AG04449 (cell line): ENCODE measurements around the gene CHPF2.

ENCODE experiments used
- CTCF ChIA-PET: fragments of 350-600 bp; formaldehyde crosslinking; extraction: SDS; loops from one replicate; lab custom pipeline; 2021; ENCODE audit warnings: antibody characterized with exemption; lab: Yijun Ruan, JAX
- POLR2A ChIA-PET: fragments of 400-600, 350-600 bp; formaldehyde crosslinking; extraction: SDS; loops from one replicate; lab custom pipeline; 2020; ENCODE audit warnings: antibody characterized with exemption, inconsistent platforms; lab: Yijun Ruan, JAX
- DNase-seq: peaks from one replicate; pipeline ENCODE4 v3.0.0-alpha.2; 2010; ENCODE audit warnings: low read depth, low spot score
- H3K4me3 ChIP-seq: 2 replicates; pipeline ENCODE4 v1.5.1; 2011; ENCODE audit warnings: low read depth, mild to moderate bottlenecking, control low read depth, low read length
- TF ChIP-seq, protein P1 (sequence below): IDR thresholded peaks from one replicate; pipeline ENCODE4 v1.5.1; 2011; ENCODE audit warnings: mild to moderate bottlenecking, moderate library complexity, low read length, control low read depth, inconsistent platforms; ENCODE audit not compliant: insufficient read depth; ENCODE audit errors: missing control alignments

CHPF2 gene

DNA sequence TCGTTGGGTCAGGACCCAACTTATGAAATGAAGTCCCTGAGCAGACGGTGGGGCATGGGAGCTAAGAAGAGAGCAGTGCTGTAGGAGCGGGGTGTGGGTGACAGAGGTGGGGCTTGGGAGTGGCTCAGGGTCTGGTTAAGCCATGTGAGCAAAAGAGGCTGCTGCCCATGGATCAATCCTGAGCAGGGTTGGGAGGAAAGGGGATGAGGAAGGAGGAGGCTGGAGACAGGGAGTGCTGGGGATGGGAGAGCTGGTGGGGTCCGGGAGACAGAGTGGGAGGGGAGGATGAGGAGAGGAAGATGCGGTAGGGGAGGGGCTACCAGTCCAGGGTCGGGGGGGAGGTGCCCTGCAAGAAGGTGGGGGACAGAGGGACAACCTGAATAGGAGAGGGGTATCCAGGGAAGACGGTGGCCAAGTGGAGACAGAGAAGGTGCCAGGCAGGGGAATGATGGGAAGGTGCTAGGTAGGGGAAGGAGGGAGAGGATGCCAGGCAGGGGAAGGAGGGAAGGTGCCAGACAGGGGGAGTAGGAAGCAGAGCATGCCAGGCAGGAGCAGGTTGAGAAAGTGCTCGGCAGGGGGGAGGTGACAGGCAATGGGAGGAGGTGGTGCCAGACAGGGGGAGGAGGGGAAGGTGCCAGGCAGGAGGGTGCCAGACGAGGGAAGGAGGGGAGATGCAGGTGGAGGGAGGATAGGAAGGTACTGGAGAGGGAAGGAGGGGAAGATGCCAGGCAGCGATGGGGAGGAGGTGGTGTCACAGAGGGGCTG is 43.7 kb downstream of the CHPF2 start:
- DNase-seq: no peak
- peak overlapping the region; percentile 58 for H3K4me3 ChIP-seq
- TF ChIP-seq, protein P1, sequence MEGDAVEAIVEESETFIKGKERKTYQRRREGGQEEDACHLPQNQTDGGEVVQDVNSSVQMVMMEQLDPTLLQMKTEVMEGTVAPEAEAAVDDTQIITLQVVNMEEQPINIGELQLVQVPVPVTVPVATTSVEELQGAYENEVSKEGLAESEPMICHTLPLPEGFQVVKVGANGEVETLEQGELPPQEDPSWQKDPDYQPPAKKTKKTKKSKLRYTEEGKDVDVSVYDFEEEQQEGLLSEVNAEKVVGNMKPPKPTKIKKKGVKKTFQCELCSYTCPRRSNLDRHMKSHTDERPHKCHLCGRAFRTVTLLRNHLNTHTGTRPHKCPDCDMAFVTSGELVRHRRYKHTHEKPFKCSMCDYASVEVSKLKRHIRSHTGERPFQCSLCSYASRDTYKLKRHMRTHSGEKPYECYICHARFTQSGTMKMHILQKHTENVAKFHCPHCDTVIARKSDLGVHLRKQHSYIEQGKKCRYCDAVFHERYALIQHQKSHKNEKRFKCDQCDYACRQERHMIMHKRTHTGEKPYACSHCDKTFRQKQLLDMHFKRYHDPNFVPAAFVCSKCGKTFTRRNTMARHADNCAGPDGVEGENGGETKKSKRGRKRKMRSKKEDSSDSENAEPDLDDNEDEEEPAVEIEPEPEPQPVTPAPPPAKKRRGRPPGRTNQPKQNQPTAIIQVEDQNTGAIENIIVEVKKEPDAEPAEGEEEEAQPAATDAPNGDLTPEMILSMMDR: no peak
- POLR2A ChIA-PET: no interaction called here
- CTCF ChIA-PET: no interaction called here

DNA sequence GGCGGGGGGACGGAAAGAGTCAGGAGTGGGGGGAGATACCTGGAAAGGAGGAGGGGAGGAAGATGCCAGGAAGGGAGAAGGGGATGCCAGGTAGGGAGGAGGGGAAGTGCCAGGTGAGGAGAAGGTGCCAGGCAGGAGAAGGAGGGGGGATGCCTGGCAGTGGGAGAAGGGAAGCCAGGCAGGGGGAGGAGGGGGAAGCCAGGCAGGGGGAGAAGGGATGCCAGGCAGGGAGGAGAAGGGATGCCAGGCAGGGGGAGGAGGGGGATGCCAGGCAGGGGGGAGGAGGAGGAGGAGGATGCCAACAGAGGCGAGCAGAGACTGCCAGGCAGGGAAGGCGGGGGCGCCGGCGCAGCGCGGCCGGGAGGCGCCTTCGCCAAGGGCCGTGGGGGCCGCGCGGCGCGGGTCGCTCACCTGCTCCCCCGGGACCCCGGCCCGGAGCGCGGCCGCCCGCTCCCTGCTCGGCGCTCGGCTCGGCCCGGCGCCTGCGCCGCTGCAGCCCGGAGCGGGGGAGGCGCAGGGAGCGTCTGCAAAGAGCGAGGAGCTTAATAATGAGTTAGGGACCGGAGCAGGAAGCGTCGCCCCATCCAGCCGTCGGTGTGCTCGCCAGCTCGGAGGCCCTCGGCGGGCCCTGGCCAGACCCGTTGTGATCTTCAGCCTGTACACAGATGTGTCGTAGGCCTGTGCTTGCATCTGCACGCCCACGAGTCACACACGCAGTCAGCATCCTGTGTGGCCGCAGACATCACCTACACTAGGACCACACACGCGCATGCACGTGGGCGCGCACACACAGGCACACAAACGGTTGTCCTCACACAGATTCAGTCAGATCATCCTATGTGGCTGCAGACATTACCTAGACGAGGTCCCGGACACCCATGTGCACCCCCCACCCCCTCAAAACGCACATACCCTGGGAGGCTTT is 44.6 kb downstream of the CHPF2 start:
- ChIA-PET CTCF (interaction anchor here (0.7 to 2.4 kb wide), 5 partner anchors 18 to 39 kb away, joined by 3 to 5 read pairs (median 3); no protein-coding TSS in a partner anchor), POLR2A (interaction anchor here (0.5 kb wide), 1 partner anchor 30 kb away, joined by 3 read pairs; no protein-coding TSS in a partner anchor)
- peak overlapping the region; percentile 58 for H3K4me3 ChIP-seq
- TF ChIP-seq, protein P1: no peak
- no peak for DNase-seq

DNA sequence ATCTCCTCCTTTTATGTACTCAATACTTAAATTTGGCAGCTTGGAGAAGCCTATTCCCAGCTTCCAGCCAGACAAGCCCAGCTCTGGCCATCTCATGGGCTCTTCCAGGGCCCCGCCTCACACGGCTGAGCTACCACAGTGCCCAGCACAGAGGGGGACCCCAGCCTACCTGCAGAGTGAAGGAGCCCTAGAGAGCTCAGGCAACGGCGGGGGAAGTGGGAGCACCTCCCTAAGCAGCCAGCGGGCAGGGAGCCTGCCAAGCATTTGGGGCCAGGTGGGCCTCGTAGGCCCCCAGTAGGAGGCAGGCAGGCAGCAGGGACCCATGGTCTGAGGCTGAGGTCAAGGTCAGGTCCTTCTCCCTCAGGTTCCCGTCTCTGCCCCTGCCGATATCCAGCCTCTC is 45.3 kb downstream of the CHPF2 start:
- no peak for DNase-seq
- TF ChIP-seq, protein P1: no peak
- ChIA-PET POLR2A (no interaction called here), CTCF (interaction anchor here (0.7 to 2.4 kb wide), 6 partner anchors 17 to 482 kb away, joined by 3 to 5 read pairs (median 3); no protein-coding TSS in a partner anchor)
- H3K4me3 ChIP-seq: no peak overlapping the region

- ChIA-PET CTCF (interaction anchor here (1.1 to 2.4 kb wide), 2 partner anchors 13 to 30 kb away, joined by 3 to 5 read pairs; no protein-coding TSS in a partner anchor), POLR2A (no interaction called here)
- DNase-seq: no peak
- H3K4me3 ChIP-seq: no peak overlapping the region
- TF ChIP-seq, protein P1: no peak
Observed at GRCh38 chr7:151278949-151279348, 46.7 kb downstream of the CHPF2 start.

DNA sequence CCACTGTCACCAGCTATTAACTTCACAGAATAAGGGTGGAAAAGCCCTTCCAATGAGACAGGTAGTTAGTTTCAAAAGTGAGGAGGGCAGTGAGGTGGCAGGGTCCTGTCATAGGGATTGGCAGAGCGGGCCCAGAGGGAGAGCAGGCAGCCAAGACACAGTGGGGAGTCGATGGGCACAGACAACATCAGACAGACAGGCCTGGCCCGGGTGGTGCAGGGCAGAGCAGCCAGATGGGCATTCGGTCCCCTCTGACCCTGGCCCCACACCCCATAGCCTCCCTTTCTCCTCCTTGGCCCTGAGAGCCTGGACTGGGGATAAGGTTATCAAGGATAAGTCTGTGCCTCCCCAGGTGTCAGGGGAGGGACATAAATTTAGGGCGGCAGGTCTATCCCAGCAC is 47.6 kb downstream of the CHPF2 start:
- POLR2A ChIA-PET: no interaction called here
- DNase-seq: no peak
- CTCF ChIA-PET: no interaction called here
- TF ChIP-seq, protein P1: no peak
- no peak overlapping the region for H3K4me3 ChIP-seq
